Measurements from ENCODE around the gene PMM2. TPM values are rescaled to one million over a fixed set of nuclear protein-coding genes. Genes with fewer than 3 reads are reported as not detected.

The PMM2 gene
- total RNA-seq, 4 donors from 2014 or later = 26.2 to 114 (median 58.5) TPM

GRCh38 chr16:8851761-8852403 lies 54.2 kb downstream of the PMM2 start:
- no peak for DNase-seq
- in situ Hi-C loops (cut with MboI; ENCODE audit: low pct_ligation_motif_present in 1 of 4, low pct_unique_long_range_greater_than_20kb in 1 of 4, low sequenced_read_pairs in 3 of 4) = no loop called here

DNA sequence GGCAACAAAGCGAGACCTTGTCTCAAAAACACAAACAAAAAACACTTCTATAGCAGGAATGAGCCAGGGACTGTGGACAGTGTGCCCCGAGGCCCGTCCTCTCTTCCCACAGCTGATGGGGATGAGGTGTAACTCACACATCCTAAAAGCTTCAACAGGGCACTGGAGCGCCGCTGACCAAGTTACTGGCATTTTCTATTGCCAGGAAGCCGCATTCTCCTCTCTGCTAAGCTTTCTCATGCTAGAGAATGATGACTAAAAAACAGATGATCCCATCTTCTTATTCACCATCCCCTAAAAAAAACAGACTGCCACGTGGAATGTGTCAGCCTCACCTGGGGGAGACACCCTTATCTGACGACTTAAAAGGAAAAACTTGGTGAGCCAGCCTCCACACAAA lies 54.9 kb downstream of the PMM2 start:
- no peak for TF ChIP-seq POLR2AphosphoS5 (IDR thresholded peaks at IDR 0.05)
- TF ChIP-seq CTCF (IDR thresholded peaks at IDR 0.05) = no peak
- no peak for TF ChIP-seq POLR2A (IDR thresholded peaks at IDR 0.05)
- TF ChIP-seq EP300 (IDR thresholded peaks at IDR 0.05; ENCODE audit: low read depth) = no peak
- WGBS, 2 donors (ENCODE audit: low coverage in 1 of 2) = 71 to 78% methylated on average over 8 of the region's 8 CpGs
- peaks cover 0 to 3% (median 0%) of the 10 kb centered on the region in 4 donors for H3K4me1 ChIP-seq
- no peak overlapping the region for H3K4me3 ChIP-seq
- no peaks in the 10 kb centered on the region for H3K27me3 ChIP-seq
- H3K36me3 ChIP-seq = peaks cover 0 to 22% (median 8%) of the 10 kb centered on the region in 4 donors
- H3K9me3 ChIP-seq = no peaks in the 10 kb centered on the region
- intact Hi-C loops (cut with DNase I; ENCODE audit: low total_unique reads) = no loop called here
- in situ Hi-C loops (cut with MboI; ENCODE audit: low pct_ligation_motif_present in 1 of 4, low pct_unique_long_range_greater_than_20kb in 1 of 4, low sequenced_read_pairs in 3 of 4) = no loop called here
- no peak for DNase-seq
- no peak overlapping the region for H3K27ac ChIP-seq

More at GRCh38 chr16:8851761-8852403, 54.2 kb downstream of the PMM2 start:
- Histone ChIP-seq H3K4me1 (peaks cover 0 to 3% (median 0%) of the 10 kb centered on the region in 4 donors), H3K9me3 (no peaks in the 10 kb centered on the region), H3K27ac (no peak overlapping the region), H3K27me3 (no peaks in the 10 kb centered on the region), H3K4me3 (no peak overlapping the region), H3K36me3 (peaks cover 0 to 22% (median 8%) of the 10 kb centered on the region in 4 donors)
- whole genome bisulfite sequencing, 2 donors (ENCODE audit: low coverage in 1 of 2) = 89 to 100% methylated on average over 1 to 8 of the region's 8 CpGs
- no peak for TF ChIP-seq CTCF (IDR thresholded peaks at IDR 0.05)
- intact Hi-C loops (cut with DNase I; ENCODE audit: low total_unique reads) = no loop called here

- in situ Hi-C loops (cut with MboI; ENCODE audit: low pct_ligation_motif_present in 1 of 4, low pct_unique_long_range_greater_than_20kb in 1 of 4, low sequenced_read_pairs in 3 of 4) (no loop called here), intact Hi-C loops (cut with DNase I; ENCODE audit: low total_unique reads) (no loop called here)
- Histone ChIP-seq H3K27me3 (no peaks in the 10 kb centered on the region), H3K36me3 (peaks cover 0 to 18% (median 6%) of the 10 kb centered on the region in 4 donors), H3K27ac (no peak overlapping the region), H3K4me1 (peaks cover 0 to 3% (median 0%) of the 10 kb centered on the region in 4 donors), H3K9me3 (no peaks in the 10 kb centered on the region), H3K4me3 (no peak overlapping the region)
- 88% methylated on average over 7 of the region's 7 CpGs; no CpG with 5 or more reads in 1 of the 2 donors for WGBS, 2 donors (ENCODE audit: low coverage in 1 of 2)
- no peak for DNase-seq
- TF ChIP-seq POLR2A (IDR thresholded peaks at IDR 0.05) (no peak), EP300 (IDR thresholded peaks at IDR 0.05; ENCODE audit: low read depth) (no peak), CTCF (IDR thresholded peaks at IDR 0.05) (no peak), POLR2AphosphoS5 (IDR thresholded peaks at IDR 0.05) (no peak)
Observed at GRCh38 chr16:8853150-8853549, 55.5 kb downstream of the PMM2 start.

DNA sequence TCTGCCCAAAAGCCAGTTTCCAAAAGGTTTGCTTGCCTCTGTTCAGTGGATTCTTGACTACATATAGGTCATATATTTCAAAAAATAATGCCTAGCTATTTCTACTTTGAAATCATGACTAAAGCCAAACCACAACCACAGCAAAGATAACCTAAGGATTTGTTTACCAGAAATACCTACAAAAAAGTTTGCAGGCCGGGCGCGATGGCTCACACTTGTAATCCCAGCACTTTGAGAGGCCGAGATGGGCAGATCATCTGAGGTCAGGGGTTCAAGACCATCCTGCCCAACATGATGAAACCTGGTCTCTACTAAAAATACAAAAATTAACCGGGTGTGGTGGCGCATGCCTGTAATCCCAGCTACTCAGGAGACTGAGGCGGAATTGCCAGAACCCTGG lies 56.0 kb downstream of the PMM2 start:
- peaks cover 0 to 16% (median 5%) of the 10 kb centered on the region in 4 donors for H3K36me3 ChIP-seq
- DNase-seq = no peak
- peaks cover 0 to 3% (median 0%) of the 10 kb centered on the region in 4 donors for H3K4me1 ChIP-seq
- H3K4me3 ChIP-seq = no peak overlapping the region
- no peaks in the 10 kb centered on the region for H3K9me3 ChIP-seq
- WGBS, 2 donors (ENCODE audit: low coverage in 1 of 2) = 87% methylated on average over 7 of the region's 7 CpGs; no CpG with 5 or more reads in 1 of the 2 donors
- H3K27ac ChIP-seq = no peak overlapping the region
- in situ Hi-C loops (cut with MboI; ENCODE audit: low pct_ligation_motif_present in 1 of 4, low pct_unique_long_range_greater_than_20kb in 1 of 4, low sequenced_read_pairs in 3 of 4) = no loop called here
- intact Hi-C loops (cut with DNase I; ENCODE audit: low total_unique reads) = no loop called here
- TF ChIP-seq EP300 (IDR thresholded peaks at IDR 0.05; ENCODE audit: low read depth) (no peak), POLR2AphosphoS5 (IDR thresholded peaks at IDR 0.05) (no peak), POLR2A (IDR thresholded peaks at IDR 0.05) (no peak), CTCF (IDR thresholded peaks at IDR 0.05) (no peak)
- no peaks in the 10 kb centered on the region for H3K27me3 ChIP-seq

Measured in transverse colon (tissue), 4 donors.